AG04449 (cell line): ENCODE measurements around the gene ATMIN.

Experiments
- CTCF ChIA-PET: fragments of 350-600 bp; formaldehyde crosslinking; extraction: SDS; loops from one replicate; lab custom pipeline; 2021; ENCODE audit warnings: antibody characterized with exemption; lab: Yijun Ruan, JAX
- POLR2A ChIA-PET: fragments of 400-600, 350-600 bp; formaldehyde crosslinking; extraction: SDS; loops from one replicate; lab custom pipeline; 2020; ENCODE audit warnings: antibody characterized with exemption, inconsistent platforms; lab: Yijun Ruan, JAX
- DNase-seq: peaks from one replicate; pipeline ENCODE4 v3.0.0-alpha.2; 2010; ENCODE audit warnings: low read depth, low spot score
- H3K4me3 ChIP-seq: 2 replicates; pipeline ENCODE4 v1.5.1; 2011; ENCODE audit warnings: low read depth, mild to moderate bottlenecking, control low read depth, low read length
- TF ChIP-seq, protein P1 (sequence below): IDR thresholded peaks from one replicate; pipeline ENCODE4 v1.5.1; 2011; ENCODE audit warnings: mild to moderate bottlenecking, moderate library complexity, low read length, control low read depth, inconsistent platforms; ENCODE audit not compliant: insufficient read depth; ENCODE audit errors: missing control alignments

ATMIN gene

DNA sequence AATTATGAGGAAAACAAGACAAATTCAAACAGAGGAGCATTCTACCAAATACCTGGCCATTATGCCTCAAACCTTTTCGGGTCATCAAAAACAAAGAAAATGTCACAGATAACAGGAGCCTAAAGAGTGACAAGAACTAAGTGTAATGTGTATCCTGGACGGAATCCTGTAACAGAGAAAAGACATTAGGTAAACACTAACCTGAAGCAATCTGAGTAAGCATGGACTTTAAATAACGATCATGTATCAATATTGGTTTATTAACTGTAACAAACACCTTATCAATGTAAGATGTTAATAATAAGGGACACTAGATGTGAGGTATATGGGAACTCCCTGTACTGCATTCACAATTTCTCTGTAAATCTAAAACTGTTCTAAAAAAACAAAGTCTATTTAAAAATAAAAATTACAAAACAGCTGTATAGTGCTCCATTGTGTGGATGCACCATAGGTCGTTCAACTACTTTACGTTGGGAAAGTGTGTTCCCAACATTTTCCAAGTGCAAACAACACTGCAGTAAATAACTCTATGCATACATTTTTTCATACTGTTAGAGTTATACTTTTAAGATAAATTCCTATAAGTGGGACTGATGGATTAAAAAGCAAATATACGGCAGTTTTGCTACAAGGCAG, 43.7 kb upstream of the ATMIN start:
- TF ChIP-seq, protein P1, sequence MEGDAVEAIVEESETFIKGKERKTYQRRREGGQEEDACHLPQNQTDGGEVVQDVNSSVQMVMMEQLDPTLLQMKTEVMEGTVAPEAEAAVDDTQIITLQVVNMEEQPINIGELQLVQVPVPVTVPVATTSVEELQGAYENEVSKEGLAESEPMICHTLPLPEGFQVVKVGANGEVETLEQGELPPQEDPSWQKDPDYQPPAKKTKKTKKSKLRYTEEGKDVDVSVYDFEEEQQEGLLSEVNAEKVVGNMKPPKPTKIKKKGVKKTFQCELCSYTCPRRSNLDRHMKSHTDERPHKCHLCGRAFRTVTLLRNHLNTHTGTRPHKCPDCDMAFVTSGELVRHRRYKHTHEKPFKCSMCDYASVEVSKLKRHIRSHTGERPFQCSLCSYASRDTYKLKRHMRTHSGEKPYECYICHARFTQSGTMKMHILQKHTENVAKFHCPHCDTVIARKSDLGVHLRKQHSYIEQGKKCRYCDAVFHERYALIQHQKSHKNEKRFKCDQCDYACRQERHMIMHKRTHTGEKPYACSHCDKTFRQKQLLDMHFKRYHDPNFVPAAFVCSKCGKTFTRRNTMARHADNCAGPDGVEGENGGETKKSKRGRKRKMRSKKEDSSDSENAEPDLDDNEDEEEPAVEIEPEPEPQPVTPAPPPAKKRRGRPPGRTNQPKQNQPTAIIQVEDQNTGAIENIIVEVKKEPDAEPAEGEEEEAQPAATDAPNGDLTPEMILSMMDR = no peak
- no peak overlapping the region for H3K4me3 ChIP-seq
- ChIA-PET CTCF (interaction anchor here (1.3 to 7.9 kb wide), 3 partner anchors 12 to 44 kb away, joined by 3 to 125 read pairs (median 9); partner anchors contain the start of genes ATMIN, CENPN and CMC2), POLR2A (no interaction called here)
- DNase-seq = no peak

DNA sequence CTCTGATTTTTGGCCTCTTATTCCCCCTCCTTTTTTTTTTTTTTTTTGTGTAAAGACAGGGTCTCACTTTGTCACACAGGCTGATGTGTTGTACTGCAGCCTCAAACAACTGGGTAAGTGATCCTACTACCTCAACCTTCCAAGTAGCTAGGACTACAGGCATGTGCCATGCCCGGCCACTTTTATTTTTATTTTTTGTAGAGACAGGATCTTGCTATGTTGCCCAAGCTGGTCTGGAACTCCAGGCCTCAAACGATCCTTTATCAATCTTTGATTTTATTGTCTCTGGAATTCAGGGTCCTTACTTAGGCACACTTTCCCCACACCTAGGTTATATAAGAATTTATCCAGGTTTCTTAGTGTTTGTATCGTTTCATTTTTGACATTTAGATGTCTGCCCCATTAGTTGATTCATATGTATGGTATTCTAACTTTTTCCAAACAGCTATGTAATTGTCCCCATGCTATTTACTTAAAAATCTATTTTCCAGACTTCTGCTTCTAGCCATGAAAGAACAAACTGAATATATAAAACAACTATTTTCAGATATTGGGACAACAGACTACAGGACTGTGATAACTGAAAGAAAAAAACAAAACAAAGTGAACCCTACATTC, 42.9 kb upstream of the ATMIN start:
- POLR2A ChIA-PET = interaction anchor here (0.5 to 2.0 kb wide), 5 partner anchors 9 to 60 kb away, joined by 3 to 10 read pairs (median 5); partner anchors contain the start of genes CENPN and CMC2
- no peak for DNase-seq
- H3K4me3 ChIP-seq = peak overlapping the region; percentile 12; the same call in 1 of the 2 replicates
- TF ChIP-seq, protein P1 = no peak
- CTCF ChIA-PET = interaction anchor here (1.0 to 7.9 kb wide), 5 partner anchors 11 to 167 kb away, joined by 3 to 125 read pairs (median 9); partner anchors contain the start of genes ATMIN, CENPN and CMC2

DNA sequence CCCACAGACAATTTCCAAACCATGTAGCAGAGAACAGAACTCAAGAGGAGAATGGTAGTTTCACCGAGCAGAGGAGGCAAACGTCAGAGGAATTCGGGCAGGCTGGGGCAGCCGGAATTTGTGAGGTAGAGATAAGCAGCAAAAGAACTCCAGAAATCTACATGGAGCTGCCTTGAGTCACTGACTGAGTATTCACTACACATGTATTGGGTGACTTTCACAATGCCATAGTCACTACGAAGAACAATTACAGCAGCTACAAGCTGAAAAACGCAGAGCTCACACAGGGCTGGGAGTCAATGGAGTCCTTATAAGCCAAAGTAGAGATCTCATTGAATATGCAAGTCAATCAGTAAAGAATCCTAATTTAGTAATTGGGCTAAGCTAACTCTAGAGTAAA, 42.3 kb upstream of the ATMIN start:
- peak; percentile 87 for DNase-seq
- TF ChIP-seq, protein P1 = no peak
- H3K4me3 ChIP-seq = peak overlapping the region; percentile 43
- POLR2A ChIA-PET = interaction anchor here (0.5 to 2.0 kb wide), 5 partner anchors 8 to 61 kb away, joined by 3 to 10 read pairs (median 5); partner anchors contain the start of genes CENPN and CMC2
- CTCF ChIA-PET = interaction anchor here (1.0 to 7.9 kb wide), 7 partner anchors 11 to 168 kb away, joined by 3 to 125 read pairs (median 3); partner anchors contain the start of genes ATMIN, CENPN and CMC2

DNA sequence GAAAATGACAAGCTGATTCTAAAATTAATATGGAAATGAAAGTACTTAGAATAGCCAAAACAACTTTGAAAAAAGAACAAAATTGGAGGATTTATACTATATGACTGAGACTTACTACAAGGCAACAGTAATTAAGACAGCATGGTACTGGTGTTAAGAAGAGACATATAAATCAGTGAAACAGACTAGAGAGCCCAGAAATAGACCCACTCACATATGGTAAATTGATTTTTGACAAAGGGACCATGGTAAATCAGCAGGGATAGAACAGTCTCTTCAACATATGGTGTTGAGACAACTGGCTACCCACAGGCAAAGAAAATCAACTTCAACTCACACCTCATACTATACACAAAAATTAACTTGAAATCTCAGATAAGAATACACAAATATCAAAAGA, 41.8 kb upstream of the ATMIN start:
- CTCF ChIA-PET = interaction anchor here (1.1 to 7.9 kb wide), 5 partner anchors 10 to 69 kb away, joined by 3 to 125 read pairs (median 9); partner anchors contain the start of genes ATMIN, CENPN and CMC2
- POLR2A ChIA-PET = interaction anchor here (0.9 to 2.0 kb wide), 3 partner anchors 13 to 61 kb away, joined by 5 to 10 read pairs (median 7); partner anchors contain the start of genes CENPN and CMC2
- DNase-seq = no peak
- TF ChIP-seq, protein P1 = no peak
- H3K4me3 ChIP-seq = peak overlapping the region; percentile 43

DNA sequence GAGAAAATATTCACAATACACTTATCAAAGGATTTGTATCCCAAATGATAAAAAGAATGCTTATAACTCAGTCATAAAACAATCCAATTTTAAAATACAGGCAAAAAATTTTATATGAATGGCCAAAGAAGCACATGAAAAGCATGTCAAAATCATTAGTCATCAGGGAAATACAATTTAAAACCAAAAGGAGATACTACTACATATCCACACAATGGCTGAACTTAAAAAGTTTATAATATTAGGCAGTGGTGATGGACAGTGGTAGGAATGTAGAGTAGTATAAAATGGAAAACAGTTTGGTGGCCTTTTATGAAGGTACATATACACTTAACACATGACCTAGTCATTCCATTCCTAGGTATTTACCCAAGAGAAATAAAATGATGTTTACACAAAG, 41.2 kb upstream of the ATMIN start:
- ChIA-PET CTCF (interaction anchor here (1.2 to 7.9 kb wide), 4 partner anchors 10 to 70 kb away, joined by 3 to 125 read pairs (median 12); partner anchors contain the start of genes ATMIN, CENPN and CMC2), POLR2A (interaction anchor here (2.0 kb wide), 1 partner anchor 12 kb away, joined by 10 read pairs; the partner anchor contains the start of genes CENPN and CMC2)
- H3K4me3 ChIP-seq = no peak overlapping the region
- no peak for DNase-seq
- TF ChIP-seq, protein P1 = no peak
